Glutamatergic neuron (in vitro differentiated cells): Measurements from ENCODE around the gene FIZ1. TPM values are rescaled to one million over a fixed set of nuclear protein-coding genes. Genes with fewer than 3 reads are reported as not detected.

Experiments
- DNase-seq: peaks from one replicate; pipeline ENCODE4 v3.0.0; 2022
- H3K27ac Mint-ChIP-seq: one replicate; pipeline ENCODE4 v1.8.0; 2020; ENCODE audit warnings: mild to moderate bottlenecking, mixed read lengths, inconsistent platforms; ENCODE audit not compliant: unreplicated experiment
- H3K27me3 Mint-ChIP-seq: one replicate; pipeline ENCODE4 v1.8.0; 2020; ENCODE audit warnings: mild to moderate bottlenecking, moderate library complexity, mixed read lengths, inconsistent platforms; ENCODE audit not compliant: unreplicated experiment
- H3K36me3 Mint-ChIP-seq: one replicate; pipeline ENCODE4 v1.8.0; 2020; ENCODE audit warnings: mild to moderate bottlenecking, mixed read lengths, inconsistent platforms; ENCODE audit not compliant: unreplicated experiment
- H3K4me1 Mint-ChIP-seq: one replicate; pipeline ENCODE4 v1.8.0; 2020; ENCODE audit warnings: mild to moderate bottlenecking, low read depth, mixed read lengths, inconsistent platforms; ENCODE audit not compliant: unreplicated experiment
- H3K4me3 Mint-ChIP-seq: one replicate; pipeline ENCODE4 v1.8.0; 2020; ENCODE audit warnings: mild to moderate bottlenecking, mixed read lengths, inconsistent platforms; ENCODE audit not compliant: unreplicated experiment
- H3K9me3 Mint-ChIP-seq: one replicate; pipeline ENCODE4 v1.8.0; 2020; ENCODE audit warnings: mild to moderate bottlenecking, moderate library complexity, mixed read lengths, inconsistent platforms; ENCODE audit not compliant: unreplicated experiment
- total RNA-seq: library from RNA; stranded (reverse); fragmentation: NEBNext Ultra II Directional; extraction: Animal tissue kit (Norgen Biotek cat#: 25700); gene quantifications from one replicate; pipeline ENCODE4 v1.2.1, GENCODE V29; 2021; ENCODE audit not compliant: unreplicated experiment
- TF ChIP-seq, protein P1 (sequence below): fragments of 200-600 bp; sonication (generic); IDR thresholded peaks from one replicate; pipeline ENCODE4 v1.5.0; 2021; ENCODE audit not compliant: partially characterized antibody, unreplicated experiment

Gene FIZ1
- total RNA-seq, 1 donor from 2014 or later: 26.0 TPM

DNA sequence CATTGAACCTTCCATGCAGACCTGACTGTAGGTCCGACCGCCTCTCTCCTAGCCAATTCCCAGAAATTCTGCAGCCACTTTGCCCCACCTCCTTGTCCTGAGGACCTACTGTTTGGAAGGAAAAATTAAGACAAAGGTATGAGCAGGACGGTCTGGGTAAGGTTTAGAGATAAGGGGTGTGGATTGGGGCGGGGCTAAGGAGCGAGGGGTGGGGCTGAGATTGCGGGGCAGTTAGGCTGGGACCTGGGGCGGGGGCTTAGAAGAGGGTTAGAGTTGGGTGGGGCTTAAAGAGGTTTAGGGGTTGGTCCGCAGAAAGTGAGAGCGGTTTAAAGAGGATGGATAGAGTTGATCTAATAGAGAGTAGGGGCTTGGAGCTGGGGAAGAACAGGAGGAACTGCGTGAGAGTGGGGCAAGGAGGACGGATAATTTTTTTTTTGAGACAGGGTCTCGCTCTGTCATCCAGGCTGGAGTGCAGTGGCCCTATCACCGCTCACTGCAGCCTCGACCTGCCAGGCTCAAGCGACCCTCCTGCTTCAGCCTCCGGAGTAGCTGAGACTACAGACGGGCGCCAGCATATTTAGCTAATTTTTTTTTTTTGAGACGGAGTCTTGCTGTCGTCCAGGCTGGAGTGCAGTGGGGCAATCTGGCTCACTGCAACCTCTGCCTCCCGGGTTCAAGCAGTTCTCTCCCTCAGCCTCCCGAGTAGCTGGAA lies 4.4 kb upstream of the FIZ1 start:
- H3K4me3 Mint-ChIP-seq: peak overlapping the region; percentile 79
- no peak overlapping the region for H3K27ac Mint-ChIP-seq
- peaks cover 18% of the 10 kb centered on the region for H3K9me3 Mint-ChIP-seq
- TF ChIP-seq, protein P1, sequence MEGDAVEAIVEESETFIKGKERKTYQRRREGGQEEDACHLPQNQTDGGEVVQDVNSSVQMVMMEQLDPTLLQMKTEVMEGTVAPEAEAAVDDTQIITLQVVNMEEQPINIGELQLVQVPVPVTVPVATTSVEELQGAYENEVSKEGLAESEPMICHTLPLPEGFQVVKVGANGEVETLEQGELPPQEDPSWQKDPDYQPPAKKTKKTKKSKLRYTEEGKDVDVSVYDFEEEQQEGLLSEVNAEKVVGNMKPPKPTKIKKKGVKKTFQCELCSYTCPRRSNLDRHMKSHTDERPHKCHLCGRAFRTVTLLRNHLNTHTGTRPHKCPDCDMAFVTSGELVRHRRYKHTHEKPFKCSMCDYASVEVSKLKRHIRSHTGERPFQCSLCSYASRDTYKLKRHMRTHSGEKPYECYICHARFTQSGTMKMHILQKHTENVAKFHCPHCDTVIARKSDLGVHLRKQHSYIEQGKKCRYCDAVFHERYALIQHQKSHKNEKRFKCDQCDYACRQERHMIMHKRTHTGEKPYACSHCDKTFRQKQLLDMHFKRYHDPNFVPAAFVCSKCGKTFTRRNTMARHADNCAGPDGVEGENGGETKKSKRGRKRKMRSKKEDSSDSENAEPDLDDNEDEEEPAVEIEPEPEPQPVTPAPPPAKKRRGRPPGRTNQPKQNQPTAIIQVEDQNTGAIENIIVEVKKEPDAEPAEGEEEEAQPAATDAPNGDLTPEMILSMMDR: no peak
- H3K4me1 Mint-ChIP-seq: peaks cover 15% of the 10 kb centered on the region
- peaks cover 19% of the 10 kb centered on the region for H3K27me3 Mint-ChIP-seq
- peaks cover 2% of the 10 kb centered on the region for H3K36me3 Mint-ChIP-seq
- DNase-seq: no peak

DNA sequence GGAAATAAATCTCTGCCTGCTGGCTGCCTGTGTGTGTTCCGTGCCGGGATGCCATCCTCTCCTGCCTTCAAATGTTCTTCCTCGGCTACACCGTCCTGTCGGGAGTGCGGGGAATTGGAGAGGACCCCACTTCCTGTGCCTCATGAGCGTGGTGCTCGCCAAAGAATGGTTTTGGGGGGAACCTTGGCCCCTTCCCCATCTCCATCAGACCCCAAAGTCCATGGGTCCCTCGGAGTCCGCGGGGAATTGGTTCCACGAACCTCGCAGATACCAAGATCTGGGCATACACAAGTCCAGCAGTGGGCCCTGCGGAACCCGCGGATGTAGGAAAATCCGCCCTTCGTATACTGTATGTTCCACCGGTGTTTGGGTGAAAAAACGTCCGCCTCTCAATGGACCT lies 3.8 kb upstream of the FIZ1 start:
- Mint-ChIP-seq H3K27me3 (peaks cover 20% of the 10 kb centered on the region), H3K4me3 (peak overlapping the region; percentile 79), H3K9me3 (peaks cover 21% of the 10 kb centered on the region), H3K4me1 (peaks cover 18% of the 10 kb centered on the region), H3K36me3 (peaks cover 5% of the 10 kb centered on the region), H3K27ac (no peak overlapping the region)
- no peak for DNase-seq
- TF ChIP-seq, protein P1: no peak

DNA sequence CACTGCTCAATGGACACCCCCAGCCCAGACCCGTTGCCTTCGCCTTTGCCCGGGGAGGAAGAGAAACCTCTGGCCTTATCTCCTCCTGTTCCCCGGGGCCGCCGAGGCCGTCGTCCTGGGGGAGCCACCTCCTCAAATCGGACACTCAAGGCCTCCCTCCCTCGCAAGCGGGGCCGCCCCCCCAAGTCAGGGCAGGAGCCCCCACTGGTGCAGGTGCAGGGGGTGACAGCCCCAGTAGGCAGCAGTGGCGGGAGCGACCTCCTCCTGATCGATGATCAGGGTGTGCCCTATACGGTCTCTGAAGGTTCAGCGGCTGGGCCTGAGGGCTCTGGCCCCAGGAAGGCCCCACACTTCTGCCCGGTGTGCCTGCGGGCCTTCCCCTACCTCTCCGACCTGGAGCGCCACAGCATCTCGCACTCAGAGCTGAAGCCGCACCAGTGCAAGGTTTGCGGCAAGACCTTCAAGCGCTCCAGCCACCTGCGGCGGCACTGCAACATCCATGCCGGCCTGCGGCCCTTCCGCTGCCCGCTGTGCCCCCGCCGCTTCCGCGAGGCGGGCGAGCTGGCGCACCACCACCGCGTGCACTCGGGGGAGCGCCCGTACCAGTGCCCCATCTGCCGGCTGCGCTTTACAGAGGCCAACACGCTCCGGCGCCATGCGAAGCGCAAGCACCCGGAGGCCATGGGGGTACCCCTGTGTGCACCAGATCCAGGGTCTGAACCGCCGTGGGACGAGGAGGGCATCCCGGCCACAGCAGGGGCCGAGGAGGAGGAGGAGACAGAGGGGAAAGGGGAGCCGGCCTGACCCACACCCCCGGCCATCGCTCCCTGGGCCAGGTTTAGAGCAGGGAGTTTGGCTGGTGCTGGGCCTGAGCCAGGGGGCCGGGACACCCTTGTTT lies 3.0 kb upstream of the FIZ1 start:
- Mint-ChIP-seq H3K27ac (no peak overlapping the region), H3K9me3 (peaks cover 21% of the 10 kb centered on the region), H3K27me3 (peaks cover 16% of the 10 kb centered on the region), H3K4me1 (peaks cover 18% of the 10 kb centered on the region), H3K36me3 (peaks cover 5% of the 10 kb centered on the region), H3K4me3 (peak overlapping the region; percentile 27)
- TF ChIP-seq, protein P1: no peak
- DNase-seq: no peak

DNA sequence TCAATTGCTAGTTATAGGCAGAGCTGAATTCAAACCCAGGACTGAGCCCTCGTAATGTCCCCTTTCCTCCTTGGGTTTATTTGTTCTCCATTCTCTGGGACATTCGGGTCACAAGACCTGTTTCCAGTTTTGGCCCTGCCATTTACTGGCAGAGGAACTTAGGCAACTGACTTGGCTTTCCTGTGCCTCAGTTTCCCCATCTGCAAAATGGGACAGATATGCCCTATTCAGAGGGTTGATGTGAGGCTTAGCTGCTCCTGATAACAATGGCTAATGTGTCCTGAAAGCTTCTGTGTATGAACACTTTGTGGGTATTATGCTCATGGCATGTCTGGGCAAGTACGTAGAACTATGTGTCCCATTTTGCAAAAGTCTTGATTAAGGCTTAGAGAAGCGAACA lies 1.8 kb upstream of the FIZ1 start:
- no peak for DNase-seq

More for the DNA sequence above, 1.8 kb upstream of the FIZ1 start:
- Mint-ChIP-seq H3K4me1 (peaks cover 10% of the 10 kb centered on the region), H3K36me3 (peaks cover 14% of the 10 kb centered on the region), H3K27ac (peak overlapping the region; percentile 63), H3K4me3 (peak overlapping the region; percentile 74), H3K9me3 (peaks cover 21% of the 10 kb centered on the region), H3K27me3 (peaks cover 13% of the 10 kb centered on the region)
- TF ChIP-seq, protein P1: no peak
